ENCODE results near the gene IQSEC2. TPM values are rescaled to one million over a fixed set of nuclear protein-coding genes. Genes with fewer than 3 reads are reported as not detected.

Gene IQSEC2
- total and polyA plus RNA-seq, 9 of the 15 experiments (the other 6 are each of a cell fraction or from before 2014, with no cell fraction given): 2.7 to 41.8 (median 20.1) TPM

- WGBS (ENCODE audit: insufficient coverage, low coverage, missing lambda C conversion rate): 3% methylated on average over 3 of the region's 3 CpGs
- peak overlapping the region; percentile 74 for H3K4me2 ChIP-seq (ENCODE audit: insufficient read depth, low read length)
- H3K27me3 ChIP-seq (ENCODE audit: control insufficient read depth in 2 of 2, insufficient read depth in 2 of 2, low read length in 2 of 2): no peaks in the 10 kb centered on the region
- TSS peak; percentile 89 for BruUV-seq (replicated peaks)
- H3K36me3 ChIP-seq (ENCODE audit: control insufficient read depth, insufficient read depth, low read length): peaks cover 38% of the 10 kb centered on the region; the same call in 2 of the 3 replicates
- H2AFZ ChIP-seq (ENCODE audit: low read depth, low read length): no peak overlapping the region
- ATAC-seq: peak; percentile 60
- peak in 1 of 4 experiments; percentile 50 for DNase-seq (ENCODE audit: extremely low read depth in 1 of 4, low spot score in 3 of 4)
- intact Hi-C loops (cut with micrococcal nuclease): loop anchor here (2.0 kb wide), 1 partner anchor 27 kb away; the partner anchor contains the start of gene IQSEC2
- H3K27ac ChIP-seq (ENCODE audit: extremely low read depth, low read depth, low read length): peak overlapping the region; percentile 85
- in situ Hi-C loops (cut with MboI): no loop called here
- H3K9me1 ChIP-seq (ENCODE audit: control insufficient read depth, insufficient read depth, low read length): no peaks in the 10 kb centered on the region
- peak overlapping the region; percentile 47 to 74; a peak in 3 of 4 replicates for H3K9ac ChIP-seq (ENCODE audit: insufficient read depth in 1 of 2, low read depth in 2 of 2, low read length in 2 of 2)
- peak; percentile 63 for FAIRE-seq
- POLR2A ChIA-PET: interaction anchor here (0.6 to 1.3 kb wide), 8 partner anchors 14 to 169 kb away, joined by 3 to 6 read pairs (median 4); partner anchors contain the start of genes IQSEC2, RIBC1 and SMC1A
- H3K4me1 ChIP-seq (replicated peaks in 1 of 2; ENCODE audit: control insufficient read depth in 2 of 2, insufficient read depth in 2 of 2, low read length in 2 of 2): peaks cover 28 to 44% of the 10 kb centered on the region in 2 experiments; a peak in 4 of 5 replicates
- H3K9me3 ChIP-seq (replicated peaks; ENCODE audit: control insufficient read depth, insufficient read depth, low read depth, low read length): 0 out of 2 replicates have a peak, but pooled peaks cover 3% of the 10 kb centered on the region
- no peaks in the 10 kb centered on the region for H4K20me1 ChIP-seq (replicated peaks; ENCODE audit: control insufficient read depth, insufficient read depth, low read length)
- H3K79me2 ChIP-seq (ENCODE audit: control insufficient read depth, insufficient read depth, low read length): peaks cover 51% of the 10 kb centered on the region
- H3K4me3 ChIP-seq: peak overlapping the region; percentile 49
- CTCF ChIA-PET (ENCODE audit: low intra/inter-chr PET ratio): no interaction called here
- TF ChIP-seq POLR2B (IDR thresholded peaks at IDR 0.05; ENCODE audit: low read depth, partially characterized antibody) (no peak), MTA1 (IDR thresholded peaks at IDR 0.05; ENCODE audit: borderline replicate concordance) (no peak), GMEB1 (CRISPR knock-in tag; IDR thresholded peaks at IDR 0.05) (no peak), FOS (IDR thresholded peaks at IDR 0.05; ENCODE audit: extremely low read depth, insufficient read length) (no peak), GTF2E2 (tag; IDR thresholded peaks at IDR 0.05) (no peak; the same call in 1 of the 2 replicates), ZNF282 (CRISPR knock-in tag; IDR thresholded peaks at IDR 0.05) (no peak), PHF8 (IDR thresholded peaks at IDR 0.05; ENCODE audit: borderline replicate concordance, low read length) (no peak), U2AF1 (optimal IDR thresholded peaks at IDR 0.05; ENCODE audit: low read depth, low read length) (no peak), ZFPM2 (CRISPR knock-in tag; IDR thresholded peaks at IDR 0.05) (no peak), ZC3H8 (IDR thresholded peaks at IDR 0.05) (no peak), ZNF592 (IDR thresholded peaks at IDR 0.05) (0 out of 2 replicates have a peak, but pooled peaks have one; percentile 45), SIX5 (IDR thresholded peaks at IDR 0.05; ENCODE audit: borderline replicate concordance in 1 of 2, insufficient read depth in 1 of 2, low read depth in 1 of 2, low read length in 2 of 2) (no peak), TRIM25 (IDR thresholded peaks at IDR 0.05; ENCODE audit: borderline replicate concordance) (no peak), KDM1A (IDR thresholded peaks at IDR 0.05) (peak in 1 of 2 experiments; percentile 15; a peak in 1 of 4 replicates)
Observed at GRCh38 chrX:53253293-53254020, 27.9 kb downstream of the IQSEC2 start.

Measured in K562 (cell line).